CMK (cell line): ENCODE results near the gene OTOF.
A peak's percentile ranks its signal among the peaks of the same experiment; 100 is the strongest.

ENCODE experiments used
- DNase-seq: peaks from one replicate; pipeline ENCODE4 v3.0.0-alpha.2; 2010; ENCODE audit warnings: low read depth

Gene OTOF

DNA sequence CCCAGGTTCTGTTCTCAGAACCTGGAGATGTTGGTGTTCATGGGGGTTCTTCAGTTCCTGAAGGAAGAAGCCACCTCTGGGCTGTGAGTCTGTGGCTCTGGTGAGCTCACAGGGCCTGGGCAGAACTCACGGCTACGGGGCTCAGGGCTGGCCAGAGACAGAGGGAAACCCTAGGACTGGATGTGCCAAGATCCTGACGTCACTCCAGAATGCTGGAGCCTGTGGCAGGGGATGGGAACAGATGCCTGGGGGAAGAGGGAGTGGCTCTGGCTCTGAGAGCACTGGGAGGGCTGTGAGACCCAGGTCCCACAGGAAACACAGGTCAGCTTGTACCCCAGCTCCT lies at the start of gene OTOF:
OTOF (minus strand) TSS at position 214 of the 343 bp plus-strand sequence.
- no peak for DNase-seq

DNA sequence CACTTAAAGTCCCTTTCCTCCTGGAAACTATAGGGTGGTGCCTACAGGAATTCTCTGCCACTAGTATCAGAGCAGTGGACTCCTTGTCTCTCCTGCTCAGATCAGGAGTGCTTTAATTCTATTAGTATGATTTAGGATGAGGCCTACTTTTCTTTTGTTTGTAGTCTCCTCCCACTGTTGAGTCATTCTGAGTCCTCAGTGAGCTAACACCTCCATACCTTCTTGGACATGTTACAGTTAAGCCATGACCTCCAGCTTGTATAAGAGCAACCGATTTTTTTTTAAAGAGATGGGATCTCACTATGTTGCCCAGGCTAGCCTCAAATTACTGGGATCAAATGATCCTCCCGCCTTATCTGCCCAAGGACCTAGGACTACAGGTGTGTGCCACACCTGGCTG lies 48.7 kb upstream of the OTOF start:
- no peak for DNase-seq

DNA sequence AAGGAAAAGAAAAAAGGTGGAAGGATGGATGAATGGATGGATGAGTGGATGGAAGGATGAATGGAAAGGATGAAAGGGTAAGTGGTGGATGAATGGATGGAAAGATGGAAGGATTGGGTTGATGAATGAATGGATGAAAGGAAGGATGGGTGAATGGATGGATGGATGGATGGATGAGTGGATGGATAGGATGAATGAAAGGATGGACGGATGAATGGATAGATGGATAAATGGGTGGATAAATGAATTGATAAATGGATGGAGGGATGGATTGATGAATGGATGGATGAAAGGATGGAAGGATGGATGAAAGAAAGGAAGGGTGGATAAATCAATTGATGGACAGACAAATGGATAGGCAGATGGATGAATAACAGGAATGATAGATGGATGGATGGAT lies 48.2 kb upstream of the OTOF start:
- DNase-seq = no peak

DNA sequence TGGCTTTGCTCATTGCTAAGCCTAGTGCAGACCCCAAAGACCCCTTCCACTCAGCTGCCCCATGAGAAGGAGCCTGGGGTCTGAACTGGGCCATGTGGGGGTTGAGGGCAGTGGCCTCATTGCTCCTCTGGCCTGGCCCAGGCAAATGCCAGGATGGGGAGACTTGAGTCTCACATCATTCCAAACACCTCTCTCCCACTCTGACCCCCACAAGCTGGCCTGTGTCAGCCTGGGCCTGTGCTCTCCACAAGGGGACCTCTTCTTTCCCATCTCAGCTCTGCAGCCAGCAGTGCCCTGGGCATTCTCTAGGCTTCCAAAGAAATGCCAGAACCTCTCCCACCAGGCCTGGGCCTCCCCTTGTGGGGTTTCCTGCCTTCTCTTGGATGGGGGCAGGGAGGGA lies 45.8 kb upstream of the OTOF start:
- no peak for DNase-seq

DNA sequence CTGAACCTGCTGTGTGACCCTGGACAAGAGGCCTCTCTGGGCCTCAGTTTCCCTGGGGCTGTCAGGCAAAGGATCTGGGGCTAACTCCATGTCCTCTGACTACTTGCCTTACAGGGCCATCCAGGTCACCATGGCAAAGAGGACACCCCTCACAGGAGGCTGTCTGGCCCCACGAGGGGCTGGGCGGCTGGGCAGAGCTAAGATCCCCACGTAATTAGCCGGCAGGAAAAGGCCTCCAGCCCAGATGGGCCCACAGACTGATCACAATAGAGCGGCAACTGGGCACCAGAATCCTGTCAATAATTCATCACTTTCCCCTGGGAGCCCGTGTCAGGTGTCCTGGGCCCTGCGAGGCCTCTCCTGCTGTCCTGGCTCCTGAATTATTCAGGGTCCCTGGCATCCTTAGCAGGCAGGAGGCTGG lies 44.8 kb upstream of the OTOF start:
- DNase-seq = no peak

DNA sequence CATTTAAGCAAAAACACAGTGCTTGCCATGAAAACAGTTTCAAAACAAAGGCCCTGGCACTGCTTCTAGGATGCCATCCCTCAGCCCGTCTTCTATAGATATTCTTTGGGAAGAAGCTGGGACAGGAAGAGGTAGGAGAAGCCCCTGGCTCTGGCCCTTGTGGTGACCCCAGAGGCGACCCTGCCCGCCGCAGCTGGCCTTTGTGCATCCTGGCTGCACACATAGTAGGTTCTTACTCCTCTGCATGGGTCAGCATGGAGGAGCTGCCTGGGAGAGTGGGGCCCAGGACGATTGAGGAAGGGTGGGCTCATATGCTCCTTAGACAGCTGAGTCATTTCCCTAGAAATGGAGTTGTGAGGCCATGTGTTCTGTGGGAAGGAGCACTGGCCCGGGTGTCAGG lies 44.4 kb upstream of the OTOF start:
- no peak for DNase-seq

DNA sequence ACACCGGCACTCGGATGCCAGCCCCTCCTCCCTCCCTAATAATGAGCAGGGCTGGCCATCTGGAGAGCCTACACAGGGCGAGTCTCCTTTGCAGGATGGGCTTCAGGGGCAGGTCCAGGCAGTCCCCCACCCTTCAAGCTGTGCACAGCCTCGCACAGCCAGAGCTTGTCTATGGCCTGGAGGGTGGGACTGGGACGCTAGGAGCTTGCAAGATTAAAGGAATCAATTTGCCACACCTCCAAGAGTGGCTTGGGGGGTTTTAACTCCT lies 43.9 kb upstream of the OTOF start:
- DNase-seq = no peak

DNA sequence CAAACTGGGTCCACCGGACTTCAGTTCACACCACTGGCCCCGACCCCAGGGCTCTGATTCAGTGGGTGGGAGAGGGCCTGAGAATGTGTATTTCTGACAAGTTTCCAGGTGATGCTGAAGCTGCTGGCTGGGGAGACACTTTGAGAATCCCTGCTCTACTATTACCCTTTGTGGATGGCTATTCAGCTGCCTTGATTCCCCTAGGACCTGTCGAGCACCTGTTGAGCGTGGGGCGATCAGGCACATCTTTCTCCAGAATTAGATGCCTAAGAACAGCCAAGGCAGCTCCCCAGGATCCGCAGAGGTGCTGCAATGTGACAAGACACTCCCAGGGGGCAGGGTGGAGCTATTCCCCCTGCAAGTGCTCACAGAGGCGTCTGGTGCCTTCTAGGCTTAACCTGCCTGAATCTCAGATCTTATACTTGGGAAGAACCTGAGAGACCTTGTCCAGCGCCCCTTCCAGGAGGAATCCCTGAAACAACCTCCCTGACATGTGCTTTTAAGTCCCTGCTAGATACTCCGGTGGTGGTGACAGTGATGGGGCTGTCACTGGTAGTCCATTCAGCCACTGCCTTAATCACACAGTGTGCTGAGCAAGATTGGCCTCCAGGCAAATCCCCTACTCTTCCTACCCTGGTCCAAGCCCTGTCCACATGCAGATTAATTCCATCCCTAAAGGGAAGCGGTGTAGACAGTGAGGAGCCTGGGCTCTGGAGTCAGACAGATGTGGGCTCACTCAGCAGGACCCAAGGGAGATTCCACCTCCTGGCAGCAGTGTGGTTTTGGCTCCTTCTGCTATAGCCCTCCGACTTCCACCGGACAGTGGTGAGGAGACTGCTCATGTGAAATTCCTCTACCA lies 43.4 kb upstream of the OTOF start:
- DNase-seq = no peak

DNA sequence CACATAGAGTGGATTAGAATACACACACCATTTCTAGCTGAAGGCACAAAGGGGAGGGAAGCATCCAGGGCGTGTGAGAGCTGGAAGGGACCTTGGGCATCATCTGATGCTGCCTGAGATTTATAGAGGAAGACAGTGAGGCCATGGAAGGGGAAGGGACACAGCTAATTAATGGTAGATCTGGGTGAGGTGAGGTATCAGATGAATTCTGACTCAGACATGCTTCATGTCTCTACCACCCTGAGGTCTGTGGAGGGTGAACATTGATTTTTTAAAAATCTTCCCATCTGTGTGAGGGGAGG lies 42.2 kb upstream of the OTOF start:
- no peak for DNase-seq

DNA sequence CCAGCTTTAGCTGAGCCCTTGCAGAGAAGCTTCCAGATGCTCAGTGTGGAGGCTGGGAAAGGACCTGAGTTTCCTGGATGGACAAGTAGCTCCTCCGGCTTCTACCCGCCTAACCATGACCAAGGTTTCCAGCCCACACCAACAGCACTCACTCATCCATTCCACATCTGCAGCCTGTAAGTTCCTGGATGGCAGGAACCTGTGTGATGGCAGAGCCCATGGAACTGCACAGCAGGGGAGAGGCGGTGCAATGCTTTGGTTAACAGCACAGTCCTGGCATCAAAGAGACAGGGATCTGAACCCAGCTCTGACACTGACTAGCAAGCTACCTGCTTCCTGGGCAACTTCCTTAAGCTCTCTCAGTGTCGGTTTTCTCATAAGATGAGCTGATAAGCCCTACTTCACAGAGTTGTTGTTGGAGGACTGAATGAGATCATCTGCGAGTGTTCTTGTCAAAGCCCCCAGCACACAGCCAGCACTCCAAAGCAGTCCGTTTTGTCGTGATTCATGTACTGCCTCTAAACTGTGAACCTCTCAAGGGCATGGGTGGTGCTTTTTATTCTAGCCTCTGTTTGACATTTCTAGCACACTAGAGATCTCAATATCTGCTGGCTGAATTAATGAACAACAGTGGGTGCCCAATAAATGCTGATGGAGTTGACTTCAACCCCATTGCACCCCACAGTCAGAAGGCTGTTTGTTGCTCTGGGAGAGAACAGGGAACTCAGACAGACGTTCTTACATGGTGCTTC lies 41.6 kb upstream of the OTOF start:
- DNase-seq = no peak

DNA sequence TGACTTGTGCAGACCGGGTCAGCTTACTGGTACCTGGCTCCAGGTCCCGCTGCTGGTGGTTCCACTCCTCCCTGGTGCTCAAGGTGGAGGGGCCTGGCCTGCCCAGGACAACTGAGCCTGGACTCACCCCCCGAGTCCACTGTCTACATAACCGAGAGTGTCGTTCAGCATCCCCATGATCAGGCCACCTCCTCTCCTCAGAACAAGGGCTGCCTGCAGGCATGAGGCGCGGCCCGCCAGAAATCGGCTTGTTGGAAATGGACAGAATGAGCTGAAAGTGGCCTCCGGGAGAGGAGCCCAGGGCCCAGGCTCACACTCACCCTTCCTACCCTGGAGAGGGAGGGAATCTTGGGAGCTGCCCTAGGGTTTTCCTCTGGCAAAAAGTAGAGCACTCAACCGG lies 38.9 kb upstream of the OTOF start:
- DNase-seq = no peak

DNA sequence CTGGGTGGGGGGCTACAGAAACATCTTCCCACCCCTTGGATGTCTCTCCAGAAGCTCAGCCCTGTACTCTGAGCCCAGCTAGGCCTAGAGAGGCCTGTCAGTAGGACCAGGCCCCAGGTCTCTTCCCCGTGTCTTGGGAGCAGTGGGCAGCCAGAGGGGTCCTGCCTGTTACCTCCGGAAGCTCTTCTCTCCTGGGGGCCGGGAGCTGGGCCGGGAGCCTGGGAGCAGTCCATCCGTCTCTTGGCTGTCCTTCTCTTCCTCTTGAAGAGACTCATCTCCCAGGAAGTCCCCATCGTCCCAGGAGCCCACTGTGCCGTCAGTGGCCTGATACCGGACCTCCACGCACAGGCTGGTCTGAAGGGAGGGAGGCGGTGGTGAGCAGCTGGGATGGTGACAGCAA lies 38.3 kb upstream of the OTOF start:
- DNase-seq = no peak

DNA sequence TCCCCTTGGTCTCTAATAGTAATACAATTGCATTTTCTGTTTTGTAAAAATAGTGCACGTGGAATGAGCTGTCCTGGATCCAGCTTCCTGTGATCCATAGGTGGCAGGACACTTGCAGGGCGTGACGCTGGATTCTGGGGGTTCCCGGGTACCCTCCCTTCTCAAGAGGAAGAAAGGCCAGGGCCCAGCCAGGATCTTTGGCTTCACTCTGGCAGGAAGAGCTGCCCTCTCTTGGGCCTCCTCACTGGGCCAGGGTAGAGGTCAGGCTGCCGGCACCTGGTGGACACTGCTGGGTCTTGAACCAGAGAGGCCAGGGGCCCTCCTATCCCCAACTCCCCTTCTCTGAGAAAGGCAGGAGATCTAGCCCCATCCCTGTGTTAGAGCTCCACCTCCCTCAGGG lies 37.8 kb upstream of the OTOF start:
- no peak for DNase-seq

DNA sequence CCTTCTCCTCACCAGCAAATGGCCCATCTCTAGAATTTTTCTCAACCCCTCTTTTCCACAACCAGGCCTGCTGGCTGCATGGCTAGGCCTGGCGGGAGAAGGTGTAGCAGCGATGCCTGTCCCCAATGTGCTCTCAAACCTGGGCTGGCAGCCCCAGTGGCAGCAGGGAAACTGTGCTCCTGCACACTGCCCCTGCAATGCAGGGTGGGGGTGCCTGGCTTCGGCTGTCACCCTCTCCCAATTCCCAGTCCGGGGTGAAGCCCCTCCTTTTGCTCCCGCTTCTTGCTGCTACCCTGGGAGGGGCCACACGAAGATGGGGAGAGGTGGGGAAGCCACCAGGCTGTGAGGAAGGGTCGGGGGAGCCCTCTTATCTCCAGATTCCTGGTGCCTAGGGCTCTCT lies 36.1 kb upstream of the OTOF start:
- no peak for DNase-seq

DNA sequence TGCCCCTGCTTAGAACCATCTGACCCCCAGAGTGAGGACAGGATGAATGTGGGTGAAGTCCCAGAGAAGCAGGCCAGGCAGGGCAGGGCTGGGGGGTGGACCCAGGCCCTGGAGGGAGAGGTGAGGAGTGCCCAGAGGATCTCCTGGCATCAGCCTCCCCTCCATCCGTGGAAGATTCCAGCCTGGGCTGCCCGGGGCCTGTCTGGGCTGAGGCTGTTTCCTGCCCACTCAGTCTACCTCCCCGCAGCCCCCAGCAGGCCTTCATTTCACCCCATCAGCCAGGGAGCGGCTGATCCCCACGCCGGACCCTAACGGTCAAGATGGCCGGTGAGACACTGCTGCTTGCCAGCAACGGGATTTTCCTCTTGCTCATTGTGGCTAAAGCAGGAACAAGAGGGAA lies 35.3 kb upstream of the OTOF start:
- DNase-seq = no peak

DNA sequence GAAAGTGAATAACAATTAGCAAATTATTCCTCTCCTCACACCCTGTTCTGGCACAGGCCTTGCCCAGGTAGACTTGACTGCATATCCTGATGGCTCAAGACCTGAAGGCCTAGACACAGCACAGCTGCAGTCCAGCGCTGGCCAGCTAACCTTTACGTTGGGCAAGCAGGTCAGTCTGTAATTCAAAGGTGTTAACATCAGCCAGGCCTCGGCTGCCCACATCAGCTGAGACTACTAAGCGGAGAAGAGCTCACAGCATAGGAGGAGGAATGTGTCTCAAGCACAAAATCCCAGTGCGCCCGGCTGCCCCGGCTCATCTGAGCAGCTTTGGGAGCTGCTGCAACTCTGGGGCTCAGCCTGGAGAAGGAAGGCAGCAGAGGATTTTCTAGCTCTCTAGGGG lies 33.5 kb upstream of the OTOF start:
- DNase-seq = no peak

DNA sequence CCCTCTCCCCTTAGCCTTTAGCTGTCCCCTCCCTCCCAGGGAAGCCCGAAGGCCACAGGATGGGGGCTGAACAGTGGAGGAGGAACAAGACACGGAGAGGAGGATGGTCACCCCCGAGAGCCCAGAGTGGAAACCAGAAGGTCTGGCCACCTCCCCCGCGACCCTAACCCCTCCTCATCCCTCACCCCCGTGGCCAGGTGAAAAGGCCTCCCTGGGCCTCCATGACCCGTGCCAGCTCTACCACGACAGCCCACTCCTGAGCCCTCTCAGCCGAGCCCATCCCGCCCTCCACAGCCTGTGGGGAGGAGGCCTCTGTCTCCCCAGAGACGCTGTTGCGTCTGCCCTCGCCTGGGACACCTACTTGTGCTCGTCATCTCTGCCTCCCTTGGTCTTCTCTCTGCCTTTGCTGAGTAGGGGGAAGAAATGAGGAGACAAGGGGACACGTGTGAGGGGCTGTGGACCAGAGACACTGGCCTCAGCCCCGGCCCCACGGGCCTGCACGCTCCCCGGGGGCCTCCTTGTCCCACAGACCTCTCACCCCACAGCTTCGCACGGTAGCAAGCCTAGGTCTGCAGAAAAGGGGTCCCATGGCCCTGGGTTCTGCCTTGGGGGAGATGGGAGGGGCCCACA lies 32.5 kb upstream of the OTOF start:
- DNase-seq = no peak

DNA sequence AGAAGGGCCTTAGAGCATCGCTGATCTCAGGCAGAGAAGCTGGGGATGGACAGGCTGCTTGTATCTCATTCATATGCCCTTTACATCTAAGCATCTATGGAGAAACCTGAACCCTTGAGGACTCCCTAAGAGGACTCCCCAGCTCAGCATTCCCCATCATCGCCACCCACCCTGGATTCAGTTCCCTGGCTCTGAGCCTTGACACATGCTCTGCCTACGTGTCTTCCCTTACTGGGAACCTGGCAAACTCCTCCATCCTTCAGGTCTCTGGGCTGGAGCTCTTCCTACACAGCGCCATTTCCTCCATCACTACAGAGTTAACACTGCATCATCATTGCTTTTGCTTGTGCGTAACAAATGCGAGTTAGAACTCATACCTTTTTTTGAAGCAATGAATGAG lies 31.2 kb upstream of the OTOF start:
- DNase-seq = no peak

DNA sequence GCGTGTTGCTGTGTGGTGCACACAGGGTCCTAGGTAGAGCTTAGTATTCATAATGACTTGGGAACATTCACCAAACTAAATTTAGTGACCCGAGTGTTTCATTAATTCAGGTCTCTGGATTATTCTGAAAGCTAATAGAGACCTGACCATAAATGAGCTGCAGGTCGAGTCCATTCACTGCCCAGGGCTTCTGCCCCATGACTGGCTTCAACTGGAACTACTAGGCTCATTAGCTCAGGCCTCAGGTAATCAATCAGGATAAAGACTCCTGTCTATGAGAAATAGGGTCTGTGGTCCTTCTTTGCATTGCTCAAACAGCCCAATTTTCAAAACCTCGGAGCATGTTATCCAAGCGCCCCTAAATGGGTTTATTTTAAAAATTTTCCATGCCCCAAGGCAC lies 30.0 kb upstream of the OTOF start:
- no peak for DNase-seq

DNA sequence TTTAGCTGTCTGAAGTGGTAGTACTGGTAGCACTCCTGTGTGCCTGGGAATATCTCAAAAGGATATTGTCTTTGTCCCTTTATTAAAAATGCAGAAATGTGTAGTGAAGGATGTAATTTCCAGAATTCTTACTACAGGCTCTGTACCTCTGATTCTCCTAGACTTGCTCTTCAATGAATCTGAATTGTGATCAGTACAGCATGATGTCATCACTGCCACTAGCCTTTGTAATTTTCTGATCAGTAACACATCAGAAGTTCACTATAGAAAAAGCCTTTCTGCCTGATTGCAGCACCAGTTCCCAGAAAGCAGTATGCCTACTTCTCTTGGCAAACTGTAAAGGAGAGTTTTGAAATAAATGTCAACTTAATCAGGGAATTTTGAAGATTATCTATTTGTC lies 29.2 kb upstream of the OTOF start:
- DNase-seq = no peak

DNA sequence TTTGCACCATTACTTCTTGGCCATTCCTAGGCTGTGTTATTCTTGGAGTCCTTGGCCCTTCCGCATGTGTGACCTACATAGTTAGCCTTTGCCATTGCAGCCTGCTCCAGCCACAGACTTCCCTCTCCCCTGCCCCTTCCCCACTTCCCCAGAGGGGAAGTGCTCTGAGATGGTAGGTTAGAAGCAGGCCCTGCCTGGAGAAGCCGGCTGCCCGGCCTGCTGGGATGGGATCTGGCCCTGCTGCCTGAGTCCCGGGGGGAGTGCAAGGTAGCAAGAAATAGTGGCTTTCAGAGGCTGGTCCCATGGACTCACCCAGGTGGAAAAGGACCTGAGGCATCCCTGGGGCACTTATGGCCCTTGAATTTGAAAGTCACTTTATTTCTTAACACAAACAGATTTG lies 28.4 kb upstream of the OTOF start:
- no peak for DNase-seq

DNA sequence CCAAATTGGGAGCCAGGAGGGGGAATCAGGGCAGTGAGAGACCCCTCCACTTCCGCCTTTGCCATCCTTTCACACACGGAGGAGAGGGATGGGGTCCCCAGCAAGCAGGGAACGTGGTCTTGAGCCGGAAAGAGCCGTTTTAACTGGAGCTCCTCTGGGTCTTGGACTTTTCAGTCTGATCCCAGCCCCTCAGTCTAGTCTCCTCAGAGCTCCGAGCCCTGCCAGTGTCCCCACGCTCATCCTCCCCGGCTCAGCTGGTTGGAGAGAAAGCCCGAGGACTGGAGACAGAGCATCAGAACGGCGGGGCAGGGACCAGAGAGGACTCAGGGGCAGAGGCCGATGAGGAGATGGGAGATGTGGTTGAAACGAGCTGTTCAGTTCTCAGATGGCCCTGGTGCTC lies 26.1 kb upstream of the OTOF start:
- no peak for DNase-seq

DNA sequence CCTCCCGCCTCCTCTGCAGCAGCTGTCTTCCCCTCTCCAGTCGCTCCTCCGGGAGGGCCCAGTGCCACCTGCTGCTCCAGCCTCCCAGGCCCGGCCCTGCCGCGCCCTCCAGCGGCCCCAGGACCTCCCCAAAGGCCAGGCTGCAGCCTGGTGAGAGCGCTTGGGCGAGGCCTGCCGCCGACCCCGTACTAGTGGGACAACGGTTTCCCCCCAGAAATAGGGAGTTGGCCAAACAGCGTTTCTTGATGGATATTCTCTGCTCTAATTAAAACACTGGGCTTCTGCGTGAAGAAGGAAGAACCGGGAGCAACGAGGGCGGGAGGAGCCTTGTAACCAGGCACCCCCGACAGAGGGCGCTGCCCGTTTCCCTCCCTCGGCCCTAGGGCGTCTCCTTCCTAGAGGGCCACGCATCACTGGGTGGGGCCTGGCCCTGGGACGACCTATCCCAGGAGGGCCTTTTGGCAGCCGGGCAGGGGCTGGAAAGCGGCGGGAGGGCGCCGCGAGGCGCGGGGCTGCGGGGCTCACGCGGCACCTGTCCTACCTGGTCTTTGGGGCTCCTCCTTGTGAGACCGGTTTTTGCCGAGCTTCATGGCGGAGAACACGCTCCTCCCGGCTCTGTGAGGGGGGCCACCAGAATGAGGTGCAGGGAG lies 25.4 kb upstream of the OTOF start:
- peak; percentile 71 for DNase-seq
